ENCODE data around the gene NR3C2. TPM values are rescaled to one million over a fixed set of nuclear protein-coding genes. Genes with fewer than 3 reads are reported as not detected.

Gene NR3C2
- total RNA-seq, 2 experiments from 2014 or later = 2.0 to 5.2 TPM

GRCh38 chr4:148069895-148070178, 372.4 kb downstream of the NR3C2 start:
- no peak overlapping the region for H3K27ac ChIP-seq (ENCODE audit: low read depth, low read length, poor library complexity, severe bottlenecking)
- intact Hi-C loops (cut with micrococcal nuclease; ENCODE audit: unreplicated experiment) = no loop called here
- no peak overlapping the region for H2AFZ ChIP-seq (ENCODE audit: low read length)
- no peaks in the 10 kb centered on the region for H4K20me1 ChIP-seq (ENCODE audit: insufficient read depth, low read length)
- POLR2A ChIA-PET = interaction anchor here (0.6 kb wide), 1 partner anchor 10 kb away, joined by 3 read pairs; no protein-coding TSS in a partner anchor
- no peaks in the 10 kb centered on the region for H3K36me3 ChIP-seq (ENCODE audit: insufficient read depth, low read length)
- no peak overlapping the region for H3K4me3 ChIP-seq (ENCODE audit: low read depth, low read length, poor library complexity, severe bottlenecking)
- BruUV-seq (replicated peaks) = no TSS peak
- H3K9me3 ChIP-seq (ENCODE audit: low read length) = peaks cover 14% of the 10 kb centered on the region; the same call in 1 of the 2 replicates
- H3K4me1 ChIP-seq (ENCODE audit: insufficient read depth, low read length, poor library complexity, severe bottlenecking) = no peaks in the 10 kb centered on the region
- no peaks in the 10 kb centered on the region for H3K9me2 ChIP-seq (ENCODE audit: insufficient read depth, low read length)
- no peak overlapping the region for H3K4me2 ChIP-seq (ENCODE audit: low read length)
- TF ChIP-seq, protein P1, sequence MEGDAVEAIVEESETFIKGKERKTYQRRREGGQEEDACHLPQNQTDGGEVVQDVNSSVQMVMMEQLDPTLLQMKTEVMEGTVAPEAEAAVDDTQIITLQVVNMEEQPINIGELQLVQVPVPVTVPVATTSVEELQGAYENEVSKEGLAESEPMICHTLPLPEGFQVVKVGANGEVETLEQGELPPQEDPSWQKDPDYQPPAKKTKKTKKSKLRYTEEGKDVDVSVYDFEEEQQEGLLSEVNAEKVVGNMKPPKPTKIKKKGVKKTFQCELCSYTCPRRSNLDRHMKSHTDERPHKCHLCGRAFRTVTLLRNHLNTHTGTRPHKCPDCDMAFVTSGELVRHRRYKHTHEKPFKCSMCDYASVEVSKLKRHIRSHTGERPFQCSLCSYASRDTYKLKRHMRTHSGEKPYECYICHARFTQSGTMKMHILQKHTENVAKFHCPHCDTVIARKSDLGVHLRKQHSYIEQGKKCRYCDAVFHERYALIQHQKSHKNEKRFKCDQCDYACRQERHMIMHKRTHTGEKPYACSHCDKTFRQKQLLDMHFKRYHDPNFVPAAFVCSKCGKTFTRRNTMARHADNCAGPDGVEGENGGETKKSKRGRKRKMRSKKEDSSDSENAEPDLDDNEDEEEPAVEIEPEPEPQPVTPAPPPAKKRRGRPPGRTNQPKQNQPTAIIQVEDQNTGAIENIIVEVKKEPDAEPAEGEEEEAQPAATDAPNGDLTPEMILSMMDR (conservative IDR thresholded peaks at IDR 0.05; ENCODE audit: low read length) = no peak
- no peak for TF ChIP-seq EZH2phosphoT487 (IDR thresholded peaks at IDR 0.05; ENCODE audit: borderline replicate concordance, low read depth, low read length)
- DNase-seq (ENCODE audit: low spot score) = no peak
- no peaks in the 10 kb centered on the region for H3K79me2 ChIP-seq (ENCODE audit: insufficient read depth, low read depth, low read length)
- CTCF ChIA-PET (ENCODE audit: unreplicated experiment) = no interaction called here

DNA sequence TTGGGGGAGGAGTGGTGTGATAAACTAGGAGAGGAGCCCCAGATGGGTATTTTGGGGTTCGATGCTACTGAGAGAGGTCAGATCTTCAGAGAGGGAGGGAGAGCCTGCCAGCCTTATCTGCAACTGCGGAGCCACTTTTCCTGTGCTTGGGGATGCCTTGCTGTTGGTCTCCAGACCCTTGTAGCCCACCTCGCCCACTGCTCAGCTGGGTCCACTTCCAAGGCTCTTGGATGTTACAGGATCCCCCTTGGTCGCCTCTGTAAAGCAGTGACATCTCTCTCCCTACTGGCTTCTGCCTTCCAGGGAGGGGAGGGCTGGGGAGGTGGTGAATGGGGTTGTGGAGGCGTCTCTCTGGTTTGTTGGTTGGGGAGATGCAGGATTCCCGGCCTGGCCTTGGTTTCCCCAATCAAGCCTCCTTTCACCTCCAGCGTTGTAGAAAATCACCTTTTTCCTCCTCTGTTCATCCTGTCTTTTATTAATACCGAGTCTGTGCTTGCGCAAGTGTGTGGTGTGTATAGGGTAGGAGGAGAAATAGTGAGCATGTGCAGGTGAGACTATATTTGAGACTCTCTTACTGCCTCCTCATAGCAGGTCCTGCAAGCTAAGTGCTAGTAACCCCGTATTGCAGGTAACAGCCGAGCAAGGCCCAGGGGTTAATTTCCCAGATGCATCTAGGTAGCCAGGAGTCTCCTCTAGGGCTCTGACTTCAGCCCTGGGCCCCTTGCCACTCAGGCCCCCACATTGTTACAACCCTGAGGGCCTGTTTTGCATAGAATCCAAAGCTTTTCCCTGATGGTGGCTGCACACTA, 372.9 kb downstream of the NR3C2 start:
- TF ChIP-seq, protein P1 (conservative IDR thresholded peaks at IDR 0.05; ENCODE audit: low read length) = no peak
- TF ChIP-seq EZH2phosphoT487 (IDR thresholded peaks at IDR 0.05; ENCODE audit: borderline replicate concordance, low read depth, low read length) = no peak
- H3K4me1 ChIP-seq (ENCODE audit: insufficient read depth, low read length, poor library complexity, severe bottlenecking) = no peaks in the 10 kb centered on the region
- H3K79me2 ChIP-seq (ENCODE audit: insufficient read depth, low read depth, low read length) = no peaks in the 10 kb centered on the region
- no peak overlapping the region for H2AFZ ChIP-seq (ENCODE audit: low read length)
- no peaks in the 10 kb centered on the region for H3K36me3 ChIP-seq (ENCODE audit: insufficient read depth, low read length)
- DNase-seq (ENCODE audit: low spot score) = no peak
- no peak overlapping the region for H3K4me3 ChIP-seq (ENCODE audit: low read depth, low read length, poor library complexity, severe bottlenecking)
- H3K4me2 ChIP-seq (ENCODE audit: low read length) = no peak overlapping the region
- H3K27ac ChIP-seq (ENCODE audit: low read depth, low read length, poor library complexity, severe bottlenecking) = no peak overlapping the region
- H3K9me3 ChIP-seq (ENCODE audit: low read length) = peaks cover 9% of the 10 kb centered on the region; the same call in 1 of the 2 replicates
- ChIA-PET CTCF (ENCODE audit: unreplicated experiment) (no interaction called here), POLR2A (no interaction called here)
- BruUV-seq (replicated peaks) = no TSS peak
- no peaks in the 10 kb centered on the region for H4K20me1 ChIP-seq (ENCODE audit: insufficient read depth, low read length)
- intact Hi-C loops (cut with micrococcal nuclease; ENCODE audit: unreplicated experiment) = no loop called here
- no peaks in the 10 kb centered on the region for H3K9me2 ChIP-seq (ENCODE audit: insufficient read depth, low read length)

Data from OCI-LY7 (cell line).